ENCODE data around the gene KASH5.

Gene KASH5

DNA sequence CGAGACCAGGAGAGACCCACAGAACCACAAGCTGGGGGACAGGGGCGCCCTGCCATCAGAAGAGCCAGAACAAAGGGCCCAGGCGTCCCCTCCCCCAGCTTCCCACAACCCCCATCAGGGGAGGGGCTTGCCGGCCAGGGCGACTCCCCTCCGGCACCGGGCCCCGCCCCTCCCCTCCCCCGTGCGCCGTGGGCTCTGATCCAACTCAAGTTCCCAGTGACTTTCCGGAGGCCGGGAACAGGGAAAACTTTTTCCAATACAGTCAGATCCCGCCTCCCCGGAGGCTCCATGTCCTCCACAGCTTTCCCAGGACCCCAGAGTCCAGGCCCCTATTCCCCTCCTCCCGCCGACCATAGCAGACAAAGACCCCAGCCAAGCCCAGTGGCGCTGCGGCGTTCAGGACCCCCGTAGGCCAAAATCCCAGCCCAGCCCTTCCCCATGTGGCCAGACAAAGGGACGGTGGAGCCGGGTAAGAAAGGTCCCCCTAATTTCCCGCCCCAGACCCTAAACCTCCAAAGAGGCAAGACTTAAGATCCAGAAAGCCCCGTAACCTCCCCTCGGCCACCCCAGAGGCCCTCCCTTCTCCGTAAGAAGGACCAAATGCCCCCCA, 26.5 kb upstream of the KASH5 start (continued):
- TF ChIP-seq TCF7L2 (IDR thresholded peaks at IDR 0.05; ENCODE audit: borderline replicate concordance, low read depth, low read length) (no peak), ZBTB17 (tag by site-specific recombination; IDR thresholded peaks at IDR 0.05) (no peak), ZNF350 (tag by site-specific recombination; IDR thresholded peaks at IDR 0.05) (no peak), ZSCAN16 (tag by site-specific recombination; IDR thresholded peaks at IDR 0.05) (0 out of 2 replicates have a peak, but pooled peaks have one; percentile 14), YY1 (tag by site-specific recombination; IDR thresholded peaks at IDR 0.05) (no peak), ZBTB21 (tag by site-specific recombination; IDR thresholded peaks at IDR 0.05) (no peak), SALL2 (tag by site-specific recombination; IDR thresholded peaks at IDR 0.05; ENCODE audit: borderline replicate concordance) (no peak), ZNF654 (tag by site-specific recombination; IDR thresholded peaks at IDR 0.05; ENCODE audit: low read depth) (no peak), ZNF211 (tag by site-specific recombination; IDR thresholded peaks at IDR 0.05; ENCODE audit: low read depth) (no peak), SCRT2 (tag by site-specific recombination; IDR thresholded peaks at IDR 0.05) (no peak), ZNF391 (tag by site-specific recombination; IDR thresholded peaks at IDR 0.05; ENCODE audit: borderline replicate concordance, low read depth) (no peak), ZNF26 (tag by site-specific recombination; IDR thresholded peaks at IDR 0.05) (no peak), ZNF549 (tag by site-specific recombination; IDR thresholded peaks at IDR 0.05) (no peak), ZNF664 (tag by site-specific recombination; IDR thresholded peaks at IDR 0.05) (no peak), ELK4 (IDR thresholded peaks at IDR 0.05; ENCODE audit: borderline replicate concordance, low read depth, low read length) (no peak), ZNF544 (tag by site-specific recombination; IDR thresholded peaks at IDR 0.05) (no peak), GLI4 (tag by site-specific recombination; IDR thresholded peaks at IDR 0.05) (no peak), ZNF777 (tag by site-specific recombination; IDR thresholded peaks at IDR 0.05; ENCODE audit: borderline replicate concordance) (no peak), ZNF514 (tag by site-specific recombination; IDR thresholded peaks at IDR 0.05) (no peak), ZNF146 (tag by site-specific recombination; IDR thresholded peaks at IDR 0.05) (no peak), ZNF677 (tag by site-specific recombination; IDR thresholded peaks at IDR 0.05) (0 out of 2 replicates have a peak, but pooled peaks have one; percentile 11), ZNF776 (tag by site-specific recombination; IDR thresholded peaks at IDR 0.05; ENCODE audit: borderline replicate concordance) (no peak), ZNF155 (tag by site-specific recombination; IDR thresholded peaks at IDR 0.05) (no peak), ZNF558 (tag by site-specific recombination; IDR thresholded peaks at IDR 0.05) (no peak), ZNF404 (tag by site-specific recombination; IDR thresholded peaks at IDR 0.05) (no peak), SCRT1 (tag by site-specific recombination; IDR thresholded peaks at IDR 0.05; ENCODE audit: borderline replicate concordance) (no peak)
- TF ChIP-seq, protein P1, sequence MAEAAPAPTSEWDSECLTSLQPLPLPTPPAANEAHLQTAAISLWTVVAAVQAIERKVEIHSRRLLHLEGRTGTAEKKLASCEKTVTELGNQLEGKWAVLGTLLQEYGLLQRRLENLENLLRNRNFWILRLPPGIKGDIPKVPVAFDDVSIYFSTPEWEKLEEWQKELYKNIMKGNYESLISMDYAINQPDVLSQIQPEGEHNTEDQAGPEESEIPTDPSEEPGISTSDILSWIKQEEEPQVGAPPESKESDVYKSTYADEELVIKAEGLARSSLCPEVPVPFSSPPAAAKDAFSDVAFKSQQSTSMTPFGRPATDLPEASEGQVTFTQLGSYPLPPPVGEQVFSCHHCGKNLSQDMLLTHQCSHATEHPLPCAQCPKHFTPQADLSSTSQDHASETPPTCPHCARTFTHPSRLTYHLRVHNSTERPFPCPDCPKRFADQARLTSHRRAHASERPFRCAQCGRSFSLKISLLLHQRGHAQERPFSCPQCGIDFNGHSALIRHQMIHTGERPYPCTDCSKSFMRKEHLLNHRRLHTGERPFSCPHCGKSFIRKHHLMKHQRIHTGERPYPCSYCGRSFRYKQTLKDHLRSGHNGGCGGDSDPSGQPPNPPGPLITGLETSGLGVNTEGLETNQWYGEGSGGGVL (tag by site-specific recombination; IDR thresholded peaks at IDR 0.05): no peak
- TF ChIP-seq, protein P2, sequence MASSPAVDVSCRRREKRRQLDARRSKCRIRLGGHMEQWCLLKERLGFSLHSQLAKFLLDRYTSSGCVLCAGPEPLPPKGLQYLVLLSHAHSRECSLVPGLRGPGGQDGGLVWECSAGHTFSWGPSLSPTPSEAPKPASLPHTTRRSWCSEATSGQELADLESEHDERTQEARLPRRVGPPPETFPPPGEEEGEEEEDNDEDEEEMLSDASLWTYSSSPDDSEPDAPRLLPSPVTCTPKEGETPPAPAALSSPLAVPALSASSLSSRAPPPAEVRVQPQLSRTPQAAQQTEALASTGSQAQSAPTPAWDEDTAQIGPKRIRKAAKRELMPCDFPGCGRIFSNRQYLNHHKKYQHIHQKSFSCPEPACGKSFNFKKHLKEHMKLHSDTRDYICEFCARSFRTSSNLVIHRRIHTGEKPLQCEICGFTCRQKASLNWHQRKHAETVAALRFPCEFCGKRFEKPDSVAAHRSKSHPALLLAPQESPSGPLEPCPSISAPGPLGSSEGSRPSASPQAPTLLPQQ (tag by site-specific recombination; IDR thresholded peaks at IDR 0.05): no peak; the same call in 1 of the 2 replicates
- TF ChIP-seq, protein P3, sequence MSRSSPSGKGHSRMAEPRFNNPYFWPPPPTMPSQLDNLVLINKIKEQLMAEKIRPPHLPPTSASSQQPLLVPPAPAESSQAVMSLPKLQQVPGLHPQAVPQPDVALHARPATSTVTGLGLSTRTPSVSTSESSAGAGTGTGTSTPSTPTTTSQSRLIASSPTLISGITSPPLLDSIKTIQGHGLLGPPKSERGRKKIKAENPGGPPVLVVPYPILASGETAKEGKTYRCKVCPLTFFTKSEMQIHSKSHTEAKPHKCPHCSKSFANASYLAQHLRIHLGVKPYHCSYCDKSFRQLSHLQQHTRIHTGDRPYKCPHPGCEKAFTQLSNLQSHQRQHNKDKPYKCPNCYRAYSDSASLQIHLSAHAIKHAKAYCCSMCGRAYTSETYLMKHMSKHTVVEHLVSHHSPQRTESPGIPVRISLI (tag by site-specific recombination; IDR thresholded peaks at IDR 0.05): no peak
- TF ChIP-seq, protein P4, sequence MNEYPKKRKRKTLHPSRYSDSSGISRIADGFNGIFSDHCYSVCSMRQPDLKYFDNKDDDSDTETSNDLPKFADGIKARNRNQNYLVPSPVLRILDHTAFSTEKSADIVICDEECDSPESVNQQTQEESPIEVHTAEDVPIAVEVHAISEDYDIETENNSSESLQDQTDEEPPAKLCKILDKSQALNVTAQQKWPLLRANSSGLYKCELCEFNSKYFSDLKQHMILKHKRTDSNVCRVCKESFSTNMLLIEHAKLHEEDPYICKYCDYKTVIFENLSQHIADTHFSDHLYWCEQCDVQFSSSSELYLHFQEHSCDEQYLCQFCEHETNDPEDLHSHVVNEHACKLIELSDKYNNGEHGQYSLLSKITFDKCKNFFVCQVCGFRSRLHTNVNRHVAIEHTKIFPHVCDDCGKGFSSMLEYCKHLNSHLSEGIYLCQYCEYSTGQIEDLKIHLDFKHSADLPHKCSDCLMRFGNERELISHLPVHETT (tag by site-specific recombination; IDR thresholded peaks at IDR 0.05): no peak
- TF ChIP-seq, protein P5, sequence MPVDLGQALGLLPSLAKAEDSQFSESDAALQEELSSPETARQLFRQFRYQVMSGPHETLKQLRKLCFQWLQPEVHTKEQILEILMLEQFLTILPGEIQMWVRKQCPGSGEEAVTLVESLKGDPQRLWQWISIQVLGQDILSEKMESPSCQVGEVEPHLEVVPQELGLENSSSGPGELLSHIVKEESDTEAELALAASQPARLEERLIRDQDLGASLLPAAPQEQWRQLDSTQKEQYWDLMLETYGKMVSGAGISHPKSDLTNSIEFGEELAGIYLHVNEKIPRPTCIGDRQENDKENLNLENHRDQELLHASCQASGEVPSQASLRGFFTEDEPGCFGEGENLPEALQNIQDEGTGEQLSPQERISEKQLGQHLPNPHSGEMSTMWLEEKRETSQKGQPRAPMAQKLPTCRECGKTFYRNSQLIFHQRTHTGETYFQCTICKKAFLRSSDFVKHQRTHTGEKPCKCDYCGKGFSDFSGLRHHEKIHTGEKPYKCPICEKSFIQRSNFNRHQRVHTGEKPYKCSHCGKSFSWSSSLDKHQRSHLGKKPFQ (tag by site-specific recombination; IDR thresholded peaks at IDR 0.05): no peak

Data from HEK293 (cell line).